ENCODE data around the gene SEC16B. TPM values are rescaled to one million over a fixed set of nuclear protein-coding genes. Genes with fewer than 3 reads are reported as not detected.

Gene SEC16B
- total and polyA plus RNA-seq, 2 of the 13 experiments (the other 11 are each of a cell fraction or from before 2014, with no cell fraction given) = 4.6 to 5.8 TPM

DNA sequence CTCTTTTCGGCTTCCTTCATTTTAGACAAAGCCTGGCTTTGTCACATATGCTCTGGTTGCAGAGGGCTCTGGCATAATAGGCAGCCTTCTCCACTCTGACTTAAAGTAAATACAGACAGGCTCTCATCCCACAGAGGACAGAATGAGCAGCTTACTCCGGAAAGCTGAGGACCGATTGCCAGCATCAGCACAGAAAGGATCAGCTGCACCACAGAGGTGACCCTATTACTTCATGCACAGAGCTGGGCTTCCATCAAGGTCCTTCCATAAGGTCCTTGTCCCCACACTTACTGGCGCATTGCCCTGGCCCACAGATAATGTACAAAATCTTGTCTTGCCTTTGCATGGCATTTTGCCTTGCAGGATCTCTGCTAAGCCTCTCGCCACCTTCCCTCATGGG, 67.6 kb downstream of the SEC16B start (continued):
- TF ChIP-seq, protein P1, sequence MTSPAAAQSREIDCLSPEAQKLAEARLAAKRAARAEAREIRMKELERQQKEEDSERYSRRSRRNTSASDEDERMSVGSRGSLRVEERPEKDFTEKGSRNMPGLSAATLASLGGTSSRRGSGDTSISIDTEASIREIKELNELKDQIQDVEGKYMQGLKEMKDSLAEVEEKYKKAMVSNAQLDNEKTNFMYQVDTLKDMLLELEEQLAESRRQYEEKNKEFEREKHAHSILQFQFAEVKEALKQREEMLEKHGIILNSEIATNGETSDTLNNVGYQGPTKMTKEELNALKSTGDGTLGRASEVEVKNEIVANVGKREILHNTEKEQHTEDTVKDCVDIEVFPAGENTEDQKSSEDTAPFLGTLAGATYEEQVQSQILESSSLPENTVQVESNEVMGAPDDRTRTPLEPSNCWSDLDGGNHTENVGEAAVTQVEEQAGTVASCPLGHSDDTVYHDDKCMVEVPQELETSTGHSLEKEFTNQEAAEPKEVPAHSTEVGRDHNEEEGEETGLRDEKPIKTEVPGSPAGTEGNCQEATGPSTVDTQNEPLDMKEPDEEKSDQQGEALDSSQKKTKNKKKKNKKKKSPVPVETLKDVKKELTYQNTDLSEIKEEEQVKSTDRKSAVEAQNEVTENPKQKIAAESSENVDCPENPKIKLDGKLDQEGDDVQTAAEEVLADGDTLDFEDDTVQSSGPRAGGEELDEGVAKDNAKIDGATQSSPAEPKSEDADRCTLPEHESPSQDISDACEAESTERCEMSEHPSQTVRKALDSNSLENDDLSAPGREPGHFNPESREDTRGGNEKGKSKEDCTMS (CRISPR knock-in tag; conservative IDR thresholded peaks at IDR 0.05) = no peak
- no peak for TF ChIP-seq HDAC2 (CRISPR knock-in tag; IDR thresholded peaks at IDR 0.05)
- no peak for TF ChIP-seq SSRP1 (CRISPR knock-in tag; IDR thresholded peaks at IDR 0.05)
- TF ChIP-seq ZNF841 (CRISPR knock-in tag; IDR thresholded peaks at IDR 0.05; ENCODE audit: borderline replicate concordance) = no peak
- no peak for TF ChIP-seq NFKBIZ (CRISPR knock-in tag; IDR thresholded peaks at IDR 0.05)
- no peak for TF ChIP-seq ZNF792 (CRISPR knock-in tag; IDR thresholded peaks at IDR 0.05)
- TF ChIP-seq ZNF12 (CRISPR knock-in tag; IDR thresholded peaks at IDR 0.05) = no peak
- no peak for TF ChIP-seq ZNF367 (CRISPR knock-in tag; IDR thresholded peaks at IDR 0.05; ENCODE audit: borderline replicate concordance)
- TF ChIP-seq EED (CRISPR knock-in tag; IDR thresholded peaks at IDR 0.05) = no peak
- TF ChIP-seq ZNF382 (CRISPR knock-in tag; IDR thresholded peaks at IDR 0.05; ENCODE audit: borderline replicate concordance) = no peak
- TF ChIP-seq ZNF790 (CRISPR knock-in tag; IDR thresholded peaks at IDR 0.05; ENCODE audit: borderline replicate concordance) = no peak

DNA sequence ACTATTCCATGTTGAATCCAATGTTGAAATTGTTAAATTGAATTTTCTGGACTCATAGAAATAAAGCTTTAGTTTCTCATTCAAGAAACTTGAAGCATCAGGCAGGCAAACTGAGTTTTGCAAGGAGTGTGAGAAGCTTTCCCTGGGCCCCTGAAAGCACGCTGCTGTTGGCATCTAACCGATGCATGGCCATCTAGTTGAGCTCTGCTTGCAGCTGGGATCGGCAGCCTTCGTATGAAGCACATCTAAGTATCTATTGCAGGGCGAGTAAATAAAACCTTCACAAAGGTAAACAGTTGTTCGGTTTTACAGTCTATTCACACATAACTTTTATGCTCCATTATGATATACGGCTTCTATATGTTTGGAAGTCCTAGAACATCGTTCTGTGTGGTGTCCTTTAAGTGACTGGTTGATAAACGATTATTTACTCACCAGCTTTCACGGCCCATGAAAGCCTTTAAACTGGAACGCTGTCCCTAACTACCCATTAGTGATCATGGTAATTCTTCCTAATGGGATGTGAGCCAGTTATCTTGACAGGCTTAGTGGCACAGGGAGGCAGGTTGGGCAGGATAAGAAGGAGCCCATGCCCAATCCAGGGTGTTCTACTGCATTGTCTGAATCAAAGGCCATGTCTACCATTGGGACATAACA, 71.7 kb downstream of the SEC16B start:
- TF ChIP-seq REL (CRISPR knock-in tag; conservative IDR thresholded peaks at IDR 0.05) = no peak
- TF ChIP-seq ZC3H13 (CRISPR knock-in tag; IDR thresholded peaks at IDR 0.05) = no peak
- TF ChIP-seq BCL6 (CRISPR knock-in tag; IDR thresholded peaks at IDR 0.05) = no peak
- no peak for TF ChIP-seq FOXO1 (CRISPR knock-in tag; IDR thresholded peaks at IDR 0.05)
- no peak for TF ChIP-seq NKX3-1 (CRISPR knock-in tag; IDR thresholded peaks at IDR 0.05)
- TF ChIP-seq, protein P2, sequence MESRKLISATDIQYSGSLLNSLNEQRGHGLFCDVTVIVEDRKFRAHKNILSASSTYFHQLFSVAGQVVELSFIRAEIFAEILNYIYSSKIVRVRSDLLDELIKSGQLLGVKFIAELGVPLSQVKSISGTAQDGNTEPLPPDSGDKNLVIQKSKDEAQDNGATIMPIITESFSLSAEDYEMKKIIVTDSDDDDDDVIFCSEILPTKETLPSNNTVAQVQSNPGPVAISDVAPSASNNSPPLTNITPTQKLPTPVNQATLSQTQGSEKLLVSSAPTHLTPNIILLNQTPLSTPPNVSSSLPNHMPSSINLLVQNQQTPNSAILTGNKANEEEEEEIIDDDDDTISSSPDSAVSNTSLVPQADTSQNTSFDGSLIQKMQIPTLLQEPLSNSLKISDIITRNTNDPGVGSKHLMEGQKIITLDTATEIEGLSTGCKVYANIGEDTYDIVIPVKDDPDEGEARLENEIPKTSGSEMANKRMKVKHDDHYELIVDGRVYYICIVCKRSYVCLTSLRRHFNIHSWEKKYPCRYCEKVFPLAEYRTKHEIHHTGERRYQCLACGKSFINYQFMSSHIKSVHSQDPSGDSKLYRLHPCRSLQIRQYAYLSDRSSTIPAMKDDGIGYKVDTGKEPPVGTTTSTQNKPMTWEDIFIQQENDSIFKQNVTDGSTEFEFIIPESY (CRISPR knock-in tag; IDR thresholded peaks at IDR 0.05) = no peak
- TF ChIP-seq HMGA1 (CRISPR knock-in tag; conservative IDR thresholded peaks at IDR 0.05) = no peak
- no peak for TF ChIP-seq MIER3 (CRISPR knock-in tag; IDR thresholded peaks at IDR 0.05; ENCODE audit: borderline replicate concordance)
- TF ChIP-seq SMAD9 (CRISPR knock-in tag; IDR thresholded peaks at IDR 0.05) = no peak
- no peak for TF ChIP-seq YEATS2 (CRISPR knock-in tag; IDR thresholded peaks at IDR 0.05; ENCODE audit: borderline replicate concordance)
- Histone ChIP-seq H4K20me1 (ENCODE audit: insufficient read depth, low read length) (no peaks in the 10 kb centered on the region), H3K4me2 (ENCODE audit: low read depth, low read length) (no peak overlapping the region), H2AFZ (ENCODE audit: low read length) (no peak overlapping the region), H3K9me3 (ENCODE audit: low read length) (no peaks in the 10 kb centered on the region), H3K4me3 (replicated peaks in 1 of 3; ENCODE audit: insufficient read depth in 1 of 3, low read depth in 2 of 3, low read length in 3 of 3) (no peak overlapping the region), H3K27me3 (ENCODE audit: control insufficient read depth in 1 of 2, insufficient read depth in 2 of 2, low read length in 2 of 2) (peaks cover 2 to 7% of the 10 kb centered on the region in 2 experiments; a peak in 3 of 5 replicates), H3K4me1 (ENCODE audit: insufficient read depth, low read length) (no peaks in the 10 kb centered on the region), H3K27ac (ENCODE audit: extremely low read length, insufficient read depth, low read length) (no peak overlapping the region), H3K36me3 (replicated peaks in 1 of 2; ENCODE audit: control insufficient read depth in 1 of 2, insufficient read depth in 2 of 2, low read length in 2 of 2) (no peaks in the 10 kb centered on the region), H3K9ac (ENCODE audit: insufficient read depth, low read depth, low read length) (no peak overlapping the region), H3K79me2 (ENCODE audit: insufficient read depth, low read length) (no peaks in the 10 kb centered on the region)
- in situ Hi-C loops (cut with HindIII; ENCODE audit: extremely low pct_ligation_motif_present, low pct_unique_long_range_greater_than_20kb) (no loop called here), intact Hi-C loops (cut with micrococcal nuclease; ENCODE audit: unreplicated experiment) (no loop called here)
- BruUV-seq (replicated peaks) = no TSS peak
- ATAC-seq = no peak
- FAIRE-seq = no peak
- WGBS (ENCODE audit: low lambda C conversion rate) = 37% methylated on average over 11 of the region's 11 CpGs
- CTCF ChIA-PET (ENCODE audit: low intra/inter-chr PET ratio, low total read pairs) = no interaction called here
- POLR2A ChIA-PET = no interaction called here
- no peak for DNase-seq (ENCODE audit: low spot score)

Data from HepG2 (cell line).